Activated naive CD4-positive, alpha-beta T cell treated with anti-CD3 and anti-CD28 coated beads, Interleukin-2, amount 10 ng/mL, durations not matched to agents 7 days and 5 days (primary cell): ENCODE measurements around the gene BBS4.

ENCODE experiments used
- CTCF ChIA-PET: fragments of 350-600 bp; sonication (Branson Sonifier 250); formaldehyde crosslinking; loops from one replicate; lab custom pipeline; 2021; ENCODE audit warnings: antibody characterized with exemption; lab: Charles Lee
- DNase-seq: peaks from one replicate; pipeline ENCODE4 v3.0.0-alpha.2; 2020
- H3K27ac Mint-ChIP-seq: one replicate; pipeline ENCODE4 v1.8.0; 2021; ENCODE audit warnings: mild to moderate bottlenecking, moderate library complexity, mixed read lengths
- H3K27me3 Mint-ChIP-seq: one replicate; pipeline ENCODE4 v1.8.0; 2021; ENCODE audit warnings: mild to moderate bottlenecking, mixed read lengths
- H3K36me3 Mint-ChIP-seq: one replicate; pipeline ENCODE4 v1.8.0; 2021; ENCODE audit warnings: mixed read lengths
- H3K4me1 Mint-ChIP-seq: one replicate; pipeline ENCODE4 v1.8.0; 2021; ENCODE audit warnings: mixed read lengths
- H3K4me3 Mint-ChIP-seq: one replicate; pipeline ENCODE4 v1.8.0; 2021; ENCODE audit warnings: mild to moderate bottlenecking, moderate library complexity, mixed read lengths
- H3K9me3 Mint-ChIP-seq: one replicate; pipeline ENCODE4 v1.8.0; 2021; ENCODE audit warnings: mixed read lengths

The BBS4 gene

GRCh38 chr15:72758182-72758581, 72.2 kb downstream of the BBS4 start:
- Mint-ChIP-seq H3K36me3 (peaks cover 74% of the 10 kb centered on the region), H3K4me1 (peaks cover 4% of the 10 kb centered on the region), H3K4me3 (no peak overlapping the region), H3K9me3 (no peaks in the 10 kb centered on the region), H3K27me3 (no peaks in the 10 kb centered on the region), H3K27ac (no peak overlapping the region)
- no peak for DNase-seq
- CTCF ChIA-PET: interaction anchor here (1.1 to 1.5 kb wide), 2 partner anchors 21 to 24 kb away, joined by 3 read pairs; no protein-coding TSS in a partner anchor

- CTCF ChIA-PET: no interaction called here
- Mint-ChIP-seq H3K9me3 (no peaks in the 10 kb centered on the region), H3K27ac (peak overlapping the region; percentile 49), H3K4me1 (peaks cover 13% of the 10 kb centered on the region), H3K27me3 (no peaks in the 10 kb centered on the region), H3K4me3 (no peak overlapping the region), H3K36me3 (peaks cover 67% of the 10 kb centered on the region)
- no peak for DNase-seq
Measured at GRCh38 chr15:72760590-72761260, 74.7 kb downstream of the BBS4 start.

GRCh38 chr15:72764656-72765055, 78.6 kb downstream of the BBS4 start:
- peaks cover 13% of the 10 kb centered on the region for H3K4me1 Mint-ChIP-seq
- DNase-seq: no peak
- no peaks in the 10 kb centered on the region for H3K27me3 Mint-ChIP-seq
- peaks cover 79% of the 10 kb centered on the region for H3K36me3 Mint-ChIP-seq
- H3K9me3 Mint-ChIP-seq: peaks cover 14% of the 10 kb centered on the region
- H3K27ac Mint-ChIP-seq: no peak overlapping the region
- no peak overlapping the region for H3K4me3 Mint-ChIP-seq
- CTCF ChIA-PET: interaction anchor here (0.6 to 1.7 kb wide), 5 partner anchors 28 to 596 kb away, joined by 3 to 6 read pairs (median 3); no protein-coding TSS in a partner anchor

DNA sequence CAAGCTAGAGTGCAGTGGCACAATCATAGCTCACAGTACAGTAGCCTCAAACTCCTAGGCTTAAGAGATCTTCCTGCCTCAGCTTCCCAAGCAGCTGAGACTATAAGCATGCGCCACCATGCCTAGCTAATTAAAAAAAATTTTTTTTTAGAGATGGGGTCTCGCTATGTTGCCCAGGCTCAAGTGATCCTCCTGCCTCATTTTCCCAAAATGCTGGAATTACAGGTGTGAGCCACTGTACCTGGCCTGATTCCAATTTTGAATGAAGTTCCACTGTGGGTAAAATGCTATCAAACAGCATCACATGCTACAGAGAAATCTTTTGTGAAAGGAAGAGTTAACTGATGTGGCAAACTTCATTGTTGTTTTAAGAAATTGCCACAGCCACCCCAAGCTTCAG, 80.0 kb downstream of the BBS4 start:
- H3K27me3 Mint-ChIP-seq: no peaks in the 10 kb centered on the region
- DNase-seq: no peak
- no peak overlapping the region for H3K4me3 Mint-ChIP-seq
- CTCF ChIA-PET: no interaction called here
- H3K27ac Mint-ChIP-seq: no peak overlapping the region
- H3K4me1 Mint-ChIP-seq: peaks cover 13% of the 10 kb centered on the region
- H3K36me3 Mint-ChIP-seq: peaks cover 79% of the 10 kb centered on the region
- peaks cover 14% of the 10 kb centered on the region for H3K9me3 Mint-ChIP-seq

DNA sequence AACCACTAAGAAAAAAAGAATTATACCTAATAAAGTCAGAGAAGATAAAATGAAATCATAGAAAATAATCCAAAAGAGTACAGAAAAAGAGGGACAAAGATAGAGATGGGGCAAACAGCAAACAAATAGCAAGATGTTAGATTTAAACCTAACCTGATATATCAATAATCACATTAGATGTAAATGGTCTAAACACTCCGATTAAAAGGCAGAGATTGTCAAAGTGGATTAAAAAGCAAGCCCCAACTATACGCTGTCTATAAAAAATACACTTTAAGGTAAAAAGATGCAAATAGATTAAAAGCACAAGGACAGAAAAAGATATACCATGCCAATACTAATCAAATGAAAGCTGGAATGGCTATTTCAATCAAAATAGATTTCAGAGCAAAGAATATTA, 80.8 kb downstream of the BBS4 start:
- Mint-ChIP-seq H3K4me3 (no peak overlapping the region), H3K4me1 (peaks cover 10% of the 10 kb centered on the region), H3K9me3 (peaks cover 14% of the 10 kb centered on the region), H3K27me3 (no peaks in the 10 kb centered on the region), H3K27ac (no peak overlapping the region), H3K36me3 (peaks cover 81% of the 10 kb centered on the region)
- CTCF ChIA-PET: interaction anchor here (1.3 kb wide), 1 partner anchor 27 kb away, joined by 3 read pairs; no protein-coding TSS in a partner anchor
- no peak for DNase-seq

DNA sequence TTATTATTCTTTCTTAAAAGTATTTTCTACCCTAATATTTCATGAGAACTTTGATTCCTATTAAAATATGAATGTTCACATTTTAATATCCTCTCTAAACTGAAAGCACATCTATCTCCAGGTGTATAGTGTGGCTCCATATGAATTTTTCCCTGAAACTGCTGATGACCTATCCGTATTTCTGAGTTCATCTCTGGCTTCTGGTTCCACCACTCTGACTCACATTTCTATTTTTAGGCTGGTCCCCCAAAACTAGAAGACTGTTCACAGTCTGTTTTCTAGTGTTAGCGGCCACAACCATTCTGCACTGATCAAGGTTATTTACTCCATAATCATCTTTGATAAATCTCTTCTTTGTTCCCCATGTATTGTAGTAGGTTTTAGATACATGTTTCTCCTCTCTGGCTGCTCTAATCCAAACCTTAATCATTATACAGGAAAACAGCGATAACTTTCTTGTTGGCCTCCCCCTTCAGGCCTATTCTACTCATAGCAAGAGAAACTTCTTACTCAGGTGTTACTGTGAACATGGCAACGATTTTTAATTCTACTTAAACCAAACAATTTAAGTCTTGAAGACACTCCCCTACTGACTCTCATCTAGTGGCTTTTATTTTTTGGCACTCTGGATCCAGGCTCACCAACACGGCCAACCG, 84.8 kb downstream of the BBS4 start:
- Mint-ChIP-seq H3K9me3 (peaks cover 14% of the 10 kb centered on the region), H3K4me3 (no peak overlapping the region), H3K27ac (no peak overlapping the region), H3K36me3 (peaks cover 68% of the 10 kb centered on the region), H3K4me1 (peaks cover 24% of the 10 kb centered on the region), H3K27me3 (no peaks in the 10 kb centered on the region)
- CTCF ChIA-PET: interaction anchor here (1.5 kb wide), 1 partner anchor 49 kb away, joined by 4 read pairs; no protein-coding TSS in a partner anchor
- DNase-seq: no peak

DNA sequence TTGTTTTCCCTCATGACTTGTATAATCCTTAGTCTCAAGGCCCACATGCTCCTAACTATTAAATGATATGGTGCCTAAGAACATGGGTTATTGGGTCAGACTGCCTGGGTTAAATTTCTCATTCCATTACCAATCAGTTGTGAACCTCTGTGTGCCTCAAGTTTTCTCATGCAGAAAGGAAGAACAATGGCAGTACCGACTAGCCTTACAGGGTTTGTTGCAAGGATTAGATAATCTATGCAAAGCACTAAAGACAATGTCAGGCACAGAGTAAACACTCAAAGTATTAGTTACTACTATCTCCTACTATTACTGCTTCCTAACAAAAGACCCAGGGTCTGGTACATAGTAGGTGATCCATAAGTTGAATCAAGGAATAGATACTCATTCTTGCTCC, 85.3 kb downstream of the BBS4 start:
- Mint-ChIP-seq H3K9me3 (peaks cover 14% of the 10 kb centered on the region), H3K27me3 (no peaks in the 10 kb centered on the region), H3K27ac (peak overlapping the region; percentile 11), H3K4me3 (no peak overlapping the region), H3K4me1 (peaks cover 29% of the 10 kb centered on the region), H3K36me3 (peaks cover 64% of the 10 kb centered on the region)
- no peak for DNase-seq
- CTCF ChIA-PET: interaction anchor here (1.1 to 1.4 kb wide), 2 partner anchors 9 to 15 kb away, joined by 3 to 4 read pairs; no protein-coding TSS in a partner anchor

GRCh38 chr15:72774696-72775383, 88.8 kb downstream of the BBS4 start:
- H3K27ac Mint-ChIP-seq: peak overlapping the region; percentile 71
- peaks cover 52% of the 10 kb centered on the region for H3K36me3 Mint-ChIP-seq
- H3K4me3 Mint-ChIP-seq: no peak overlapping the region
- CTCF ChIA-PET: interaction anchor here (0.7 kb wide), 1 partner anchor 53 kb away, joined by 3 read pairs; no protein-coding TSS in a partner anchor
- H3K9me3 Mint-ChIP-seq: no peaks in the 10 kb centered on the region
- H3K4me1 Mint-ChIP-seq: peaks cover 51% of the 10 kb centered on the region
- no peak for DNase-seq
- H3K27me3 Mint-ChIP-seq: no peaks in the 10 kb centered on the region

- peaks cover 42% of the 10 kb centered on the region for H3K36me3 Mint-ChIP-seq
- no peaks in the 10 kb centered on the region for H3K9me3 Mint-ChIP-seq
- H3K4me3 Mint-ChIP-seq: no peak overlapping the region
- CTCF ChIA-PET: interaction anchor here (1.0 kb wide), 1 partner anchor 27 kb away, joined by 4 read pairs; no protein-coding TSS in a partner anchor
- H3K27me3 Mint-ChIP-seq: no peaks in the 10 kb centered on the region
- no peak overlapping the region for H3K27ac Mint-ChIP-seq
- H3K4me1 Mint-ChIP-seq: peaks cover 68% of the 10 kb centered on the region
- DNase-seq: no peak
Measured at GRCh38 chr15:72778796-72779195, 92.8 kb downstream of the BBS4 start.

DNA sequence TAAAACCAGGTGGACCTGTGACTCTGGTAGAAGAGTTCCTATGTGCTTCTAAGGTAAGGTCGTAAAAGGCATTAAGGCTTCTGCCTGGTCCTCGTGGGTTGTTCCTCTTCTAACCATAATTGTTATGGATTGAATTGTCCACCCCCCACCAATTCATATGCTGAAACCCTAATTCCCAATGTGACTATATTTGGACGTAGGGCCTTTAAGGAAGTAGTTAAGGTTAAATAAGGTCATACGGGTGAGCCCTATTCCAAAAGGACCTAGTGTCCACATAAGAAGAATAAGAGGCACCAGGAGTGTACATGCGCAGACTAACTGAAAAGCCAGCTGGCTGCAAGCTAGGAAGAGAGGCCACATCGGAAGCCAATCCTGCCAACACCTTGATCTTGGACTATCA, 95.6 kb downstream of the BBS4 start:
- Mint-ChIP-seq H3K9me3 (no peaks in the 10 kb centered on the region), H3K4me1 (peaks cover 60% of the 10 kb centered on the region), H3K27me3 (no peaks in the 10 kb centered on the region), H3K27ac (peak overlapping the region; percentile 73), H3K36me3 (peaks cover 41% of the 10 kb centered on the region), H3K4me3 (peak overlapping the region; percentile 84)
- no peak for DNase-seq
- CTCF ChIA-PET: interaction anchor here (1.0 to 1.9 kb wide), 2 partner anchors 9 to 59 kb away, joined by 4 to 15 read pairs; no protein-coding TSS in a partner anchor

DNA sequence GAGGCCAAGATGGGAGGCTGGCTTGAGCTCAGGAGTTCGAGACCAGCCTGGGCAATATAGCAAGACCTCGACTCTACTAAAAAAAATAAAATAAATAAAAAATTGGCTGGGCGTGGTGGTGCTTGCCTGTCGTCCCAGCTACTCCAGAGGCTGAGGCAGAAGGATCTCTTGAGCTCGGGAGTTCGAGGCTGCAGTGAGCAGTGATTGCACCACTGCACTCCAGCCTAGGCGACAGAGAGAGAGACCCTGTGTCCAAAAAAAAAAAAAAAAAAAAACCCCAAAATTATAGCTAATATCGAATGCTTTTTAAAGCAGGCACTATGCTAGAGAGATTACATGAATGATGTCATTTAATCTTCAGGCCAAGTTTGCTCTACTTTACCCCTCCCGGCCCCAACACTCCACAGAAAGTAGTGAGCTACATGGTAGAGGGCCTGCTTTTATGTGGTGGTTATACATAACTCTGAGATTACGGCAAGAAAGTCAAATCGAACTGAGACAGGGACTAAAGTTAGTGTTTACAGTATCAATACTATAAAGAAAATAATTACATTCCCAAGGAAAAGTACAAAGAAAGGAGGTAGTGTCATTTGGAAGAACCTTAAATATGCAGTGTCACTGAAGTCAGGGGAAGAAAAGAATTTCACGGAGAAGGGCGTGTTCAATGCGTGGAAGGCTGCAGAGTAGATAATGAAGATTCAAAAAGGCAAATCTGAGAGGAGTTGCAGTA, 96.4 kb downstream of the BBS4 start:
- H3K36me3 Mint-ChIP-seq: peaks cover 39% of the 10 kb centered on the region
- H3K27ac Mint-ChIP-seq: peak overlapping the region; percentile 97
- no peaks in the 10 kb centered on the region for H3K9me3 Mint-ChIP-seq
- H3K27me3 Mint-ChIP-seq: no peaks in the 10 kb centered on the region
- no peak for DNase-seq
- CTCF ChIA-PET: interaction anchor here (1.0 to 1.9 kb wide), 2 partner anchors 10 to 60 kb away, joined by 4 to 15 read pairs; no protein-coding TSS in a partner anchor
- H3K4me1 Mint-ChIP-seq: peaks cover 58% of the 10 kb centered on the region
- H3K4me3 Mint-ChIP-seq: peak overlapping the region; percentile 84

DNA sequence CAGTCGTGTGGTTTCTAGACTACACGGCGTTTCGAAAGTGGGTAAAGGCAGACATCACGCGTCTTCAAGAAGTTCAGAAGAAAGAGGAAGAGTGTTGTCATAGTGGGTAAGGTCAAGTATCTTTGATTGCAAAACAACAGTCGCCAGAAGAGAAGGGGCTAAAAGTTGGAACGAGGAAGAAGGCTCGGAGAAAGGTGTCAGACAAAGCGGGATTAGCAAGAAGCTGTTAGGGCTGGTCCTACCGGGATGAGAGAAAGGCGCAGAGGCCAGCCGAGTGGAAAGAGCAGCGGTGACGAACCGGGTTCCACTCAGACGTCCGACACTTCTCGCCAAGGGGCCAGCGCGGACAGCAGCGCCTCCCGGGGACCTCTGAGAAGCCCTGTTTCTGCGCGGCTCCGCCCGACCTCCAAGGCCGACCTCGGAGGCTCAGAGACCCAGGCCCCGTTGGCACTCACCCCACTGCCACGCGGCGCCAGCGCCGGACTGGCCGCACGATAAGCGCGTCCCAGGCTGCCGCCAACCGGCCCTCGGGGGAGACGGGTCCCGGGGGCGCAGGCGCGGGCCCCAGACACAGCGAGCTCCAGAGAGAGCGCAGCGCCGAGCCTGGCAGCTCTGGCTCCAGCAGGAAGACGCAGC, 97.1 kb downstream of the BBS4 start:
- Mint-ChIP-seq H3K27ac (peak overlapping the region; percentile 97), H3K36me3 (peaks cover 34% of the 10 kb centered on the region), H3K9me3 (no peaks in the 10 kb centered on the region), H3K4me1 (peaks cover 56% of the 10 kb centered on the region), H3K4me3 (peak overlapping the region; percentile 84), H3K27me3 (no peaks in the 10 kb centered on the region)
- CTCF ChIA-PET: interaction anchor here (1.9 kb wide), 1 partner anchor 61 kb away, joined by 15 read pairs; no protein-coding TSS in a partner anchor
- peak; percentile 61 for DNase-seq
